Measurements from ENCODE around the gene ANKLE1.

- TF ChIP-seq CTCF (IDR thresholded peaks at IDR 0.05; ENCODE audit: extremely low read depth in 1 of 2, insufficient read depth in 1 of 2, low read depth in 1 of 2, low read length in 2 of 2) (no peak), POLR2A (IDR thresholded peaks at IDR 0.05; ENCODE audit: low read depth, low read length) (no peak), MAX (IDR thresholded peaks at IDR 0.05; ENCODE audit: insufficient read depth, insufficient read length) (no peak), EZH2 (IDR thresholded peaks at IDR 0.05; ENCODE audit: borderline replicate concordance, low read depth, low read length, severe bottlenecking) (no peak)
Measured at GRCh38 chr19:17262557-17262956, 19.1 kb upstream of the ANKLE1 start.
